Measurements from ENCODE around the gene PARD3.

Gene PARD3

GRCh38 chr10:34558093-34558583 lies 257.0 kb downstream of the PARD3 start:
- no peak for DNase-seq

- no peak for DNase-seq
Observed at GRCh38 chr10:34557173-34557572, 257.9 kb downstream of the PARD3 start.

GRCh38 chr10:34555653-34556052 lies 259.4 kb downstream of the PARD3 start:
- no peak for DNase-seq

GRCh38 chr10:34553747-34554146 lies 261.3 kb downstream of the PARD3 start:
- DNase-seq = no peak

- DNase-seq = no peak
Observed at GRCh38 chr10:34551295-34551694, 263.8 kb downstream of the PARD3 start.

- DNase-seq = no peak
Observed at GRCh38 chr10:34549953-34550352, 265.1 kb downstream of the PARD3 start.

GRCh38 chr10:34549001-34549400 lies 266.1 kb downstream of the PARD3 start:
- DNase-seq = no peak

GRCh38 chr10:34548466-34548865 lies 266.6 kb downstream of the PARD3 start:
- DNase-seq = no peak

- no peak for DNase-seq
Observed at GRCh38 chr10:34547695-34548094, 267.4 kb downstream of the PARD3 start.

GRCh38 chr10:34547291-34547690 lies 267.8 kb downstream of the PARD3 start:
- DNase-seq = no peak

- no peak for DNase-seq
Observed at GRCh38 chr10:34544400-34544799, 270.7 kb downstream of the PARD3 start.

GRCh38 chr10:34543716-34544115 lies 271.4 kb downstream of the PARD3 start:
- no peak for DNase-seq

- no peak for DNase-seq
Observed at GRCh38 chr10:34540492-34540891, 274.6 kb downstream of the PARD3 start.

- no peak for DNase-seq
Observed at GRCh38 chr10:34539533-34540315, 275.4 kb downstream of the PARD3 start.

GRCh38 chr10:34538281-34538829 lies 276.7 kb downstream of the PARD3 start:
- DNase-seq = no peak

GRCh38 chr10:34537629-34538231 lies 277.4 kb downstream of the PARD3 start:
- no peak for DNase-seq

- DNase-seq = no peak
Observed at GRCh38 chr10:34535872-34536271, 279.2 kb downstream of the PARD3 start.

GRCh38 chr10:34530778-34531177 lies 284.3 kb downstream of the PARD3 start:
- no peak for DNase-seq

GRCh38 chr10:34528320-34528719 lies 286.8 kb downstream of the PARD3 start:
- no peak for DNase-seq

GRCh38 chr10:34526758-34527730 lies 288.1 kb downstream of the PARD3 start:
- no peak for DNase-seq

GRCh38 chr10:34526186-34526585 lies 288.9 kb downstream of the PARD3 start:
- no peak for DNase-seq

GRCh38 chr10:34524369-34525091 lies 290.6 kb downstream of the PARD3 start:
- DNase-seq = no peak
